HCT116 (cell line): ENCODE measurements around the gene DHH. TPM values are rescaled to one million over a fixed set of nuclear protein-coding genes. Genes with fewer than 3 reads are reported as not detected.
A peak's percentile ranks its signal among the peaks of the same experiment; 100 is the strongest.

Experiments used
- ATAC-seq: fragments of 200-7000 bp; cut with Tn5 transposase; 2 replicates; pipeline ENCODE4 v1.9.1; 2020; ENCODE audit warnings: mild to moderate bottlenecking, moderate library complexity
- BruUV-seq: library from RNA; stranded (reverse); fragments of 400-500 nt; replicated peaks from 2 replicates; lab custom pipeline; 2021; lab: Mats Ljungman, UMichigan
- CTCF ChIA-PET: fragments of 300-600 bp; sonication (Branson Sonifier 250); formaldehyde crosslinking; loops from one replicate; lab custom pipeline; 2021; ENCODE audit warnings: antibody characterized with exemption; lab: Charles Lee
- POLR2A ChIA-PET: fragments of 300-600, 350-600 bp; sonication (Branson Sonifier 250); formaldehyde crosslinking; loops from one replicate; lab custom pipeline; 2021; ENCODE audit warnings: antibody characterized with exemption; lab: Charles Lee
- RAD21 ChIA-PET, 2 experiments: fragments of 300-600 bp; sonication (Branson Sonifier 250); formaldehyde crosslinking; loops; one replicate each; lab custom pipeline; 2023; ENCODE audit warnings: low total read pairs in 2 of 2; ENCODE audit not compliant: uncharacterized antibody in 2 of 2, unreplicated experiment in 2 of 2, low non-redundant PET in 1 of 2; lab: Charles Lee
- DNase-seq: peaks from one replicate; pipeline ENCODE4 v3.0.0-alpha.2; 2010; ENCODE audit warnings: low read depth, low spot score
- H2AFZ ChIP-seq: fragments of 200-600 bp; shearing (Covaris generic), sonication (generic); 2 replicates; pipeline ENCODE4 v1.6.1; 2017; ENCODE audit warnings: low read depth, mixed run types, mixed read lengths, antibody characterized with exemption, low read length; ENCODE audit not compliant: poor library complexity, severe bottlenecking
- H3K27ac ChIP-seq: 2 replicates; pipeline ENCODE4 v1.5.1; 2012; ENCODE audit warnings: low read depth, low read length
- H3K27me3 ChIP-seq: fragments of 200-600 bp; sonication (generic); 2 replicates; pipeline ENCODE4 v1.6.1; 2016; ENCODE audit warnings: mixed run types, low read length, mixed read lengths; ENCODE audit not compliant: insufficient read depth
- H3K36me3 ChIP-seq, 2 experiments: fragments of 200-500 bp in 1 of 2; fragments of 200-600 bp in 1 of 2; sonication (Bioruptor generic) in 1 of 2; sonication (generic) in 1 of 2; 2 replicates each; pipeline versions ENCODE4 v1.5.1 to v1.6.1; 2014 to 2016; ENCODE audit warnings: low read length in 2 of 2, inconsistent platforms in 1 of 2, mixed read lengths in 1 of 2, mixed run types in 1 of 2; ENCODE audit not compliant: insufficient read depth in 2 of 2, control insufficient read depth in 1 of 2
- H3K4me1 ChIP-seq, 2 experiments: fragments of 200-600 bp in 1 of 2; sonication (generic) in 1 of 2; 2 replicates each; pipeline versions ENCODE4 v1.5.1 to v1.6.1; 2012 to 2017; ENCODE audit warnings: low read length in 2 of 2, inconsistent platforms in 1 of 2, mild to moderate bottlenecking in 1 of 2, mixed read lengths in 1 of 2, mixed run types in 1 of 2, moderate library complexity in 1 of 2; ENCODE audit not compliant: insufficient read depth in 2 of 2, control insufficient read depth in 1 of 2
- H3K4me2 ChIP-seq: fragments of 200-600 bp; sonication (generic); 2 replicates; pipeline ENCODE4 v1.6.1; 2017; ENCODE audit warnings: mixed run types, low read length, mixed read lengths
- H3K4me3 ChIP-seq, 2 experiments: fragments of 200-600 bp in 1 of 2; sonication (generic) in 1 of 2; replicated peaks in 1 of 2; 2 replicates each; pipeline ENCODE4 v1.5.1; 2011 to 2016; ENCODE audit warnings: low read length in 2 of 2, control low read depth in 1 of 2, low read depth in 1 of 2, mild to moderate bottlenecking in 1 of 2, mixed read lengths in 1 of 2, mixed run types in 1 of 2
- H3K79me2 ChIP-seq: fragments of 200-600 bp; sonication (generic); 2 replicates; pipeline ENCODE4 v1.6.1; 2017; ENCODE audit warnings: mild to moderate bottlenecking, mixed run types, low read length, moderate library complexity, mixed read lengths; ENCODE audit not compliant: insufficient read depth
- H3K9ac ChIP-seq: fragments of 200-600 bp; sonication (generic); 2 replicates; pipeline ENCODE4 v1.6.1; 2016; ENCODE audit warnings: low read length, mixed read lengths
- H3K9me2 ChIP-seq: fragments of 200-600 bp; sonication (generic), shearing (Covaris generic); 2 replicates; pipeline ENCODE4 v1.6.1; 2017; ENCODE audit warnings: mixed run types, mild to moderate bottlenecking, moderate library complexity; ENCODE audit not compliant: insufficient read depth
- H3K9me3 ChIP-seq, 2 experiments: fragments of 200-500 bp in 1 of 2; fragments of 200-600 bp in 1 of 2; sonication (Bioruptor generic) in 1 of 2; sonication (generic) in 1 of 2; 2 replicates each; pipeline ENCODE4 v1.6.1; 2014 to 2017; ENCODE audit warnings: low read length in 2 of 2, mixed read lengths in 2 of 2, inconsistent platforms in 1 of 2, low read depth in 1 of 2, mild to moderate bottlenecking in 1 of 2, mixed run types in 1 of 2, moderate library complexity in 1 of 2; ENCODE audit not compliant: control insufficient read depth in 1 of 2, insufficient read depth in 1 of 2
- H4K20me1 ChIP-seq: fragments of 200-600 bp; sonication (generic), shearing (Covaris generic); 2 replicates; pipeline ENCODE4 v1.6.1; 2017; ENCODE audit warnings: mixed run types, mild to moderate bottlenecking, moderate library complexity; ENCODE audit not compliant: insufficient read depth
- ATF3 ChIP-seq: IDR thresholded peaks from 2 replicates; pipeline ENCODE4 v1.6.1; 2012
- CBX3 ChIP-seq: IDR thresholded peaks from 2 replicates; pipeline ENCODE4 v1.6.1; 2012; ENCODE audit warnings: low read depth
- CEBPB ChIP-seq: IDR thresholded peaks from 2 replicates; pipeline ENCODE4 v1.6.1; 2012; ENCODE audit warnings: low read depth
- CTCF ChIP-seq, 3 experiments: fragments of 200-600 bp in 1 of 3; sonication (generic) in 1 of 3; IDR thresholded peaks in 2 of 3; conservative IDR thresholded peaks in 1 of 3; 2 replicates each; pipeline ENCODE4 v1.5.1; 2012 to 2017; ENCODE audit warnings: low read depth in 2 of 3, low read length in 2 of 3, antibody characterized with exemption in 1 of 3, borderline replicate concordance in 1 of 3, control low read depth in 1 of 3, mild to moderate bottlenecking in 1 of 3, mixed read lengths in 1 of 3, mixed run types in 1 of 3, moderate library complexity in 1 of 3; ENCODE audit not compliant: insufficient read depth in 1 of 3
- EGR1 ChIP-seq: IDR thresholded peaks from 2 replicates; pipeline ENCODE4 v1.6.1; 2012; ENCODE audit warnings: low read depth
- ELF1 ChIP-seq: IDR thresholded peaks from 2 replicates; pipeline ENCODE4 v1.6.1; 2012; ENCODE audit warnings: low read depth, borderline replicate concordance
- EZH2 ChIP-seq: fragments of 200-600 bp; sonication (generic); IDR thresholded peaks from 2 replicates; pipeline ENCODE4 v1.6.1; 2017; ENCODE audit warnings: antibody characterized with exemption, mixed run types
- FOSL1 ChIP-seq: IDR thresholded peaks from 2 replicates; pipeline ENCODE4 v1.6.1; 2012; ENCODE audit warnings: low read depth
- JUND ChIP-seq: IDR thresholded peaks from 2 replicates; pipeline ENCODE4 v1.6.1; 2012
- MAX ChIP-seq: IDR thresholded peaks from 2 replicates; pipeline ENCODE4 v1.6.1; 2012
- POLR2A ChIP-seq: IDR thresholded peaks from 2 replicates; pipeline ENCODE4 v1.7.0; 2011; ENCODE audit warnings: borderline replicate concordance; ENCODE audit not compliant: insufficient read depth, insufficient read length; ENCODE audit errors: extremely low read depth
- POLR2AphosphoS5 ChIP-seq: IDR thresholded peaks from 2 replicates; pipeline ENCODE4 v1.6.1; 2011; ENCODE audit warnings: mild to moderate bottlenecking, low read depth, low read length, moderate library complexity
- RAD21 ChIP-seq: IDR thresholded peaks from 2 replicates; pipeline ENCODE4 v1.6.1; 2012; ENCODE audit warnings: low read depth, mild to moderate bottlenecking
- SRF ChIP-seq: IDR thresholded peaks from 2 replicates; pipeline ENCODE4 v1.6.1; 2012; ENCODE audit warnings: low read depth
- TCF7L2 ChIP-seq: IDR thresholded peaks from 2 replicates; pipeline ENCODE4 v1.7.0; 2011; ENCODE audit warnings: borderline replicate concordance, inconsistent platforms; ENCODE audit not compliant: insufficient read depth, insufficient read length; ENCODE audit errors: extremely low read depth
- YY1 ChIP-seq: IDR thresholded peaks from 2 replicates; pipeline ENCODE4 v1.6.1; 2011; ENCODE audit warnings: low read length, low read depth, moderate library complexity, mild to moderate bottlenecking; ENCODE audit not compliant: insufficient replicate concordance; ENCODE audit errors: extremely low read depth
- ZBTB33 ChIP-seq: IDR thresholded peaks from 2 replicates; pipeline ENCODE4 v1.6.1; 2011; ENCODE audit warnings: mild to moderate bottlenecking, low read length, moderate library complexity; ENCODE audit not compliant: insufficient replicate concordance; ENCODE audit errors: extremely low read depth
- ZNF274 ChIP-seq: fragments of 200-500 bp; sonication (Bioruptor generic); IDR thresholded peaks from 2 replicates; pipeline ENCODE4 v1.6.1; 2014; ENCODE audit warnings: mild to moderate bottlenecking, low read depth, low read length, inconsistent platforms
- intact Hi-C: fragments of 100-400 bp; cut with micrococcal nuclease; formaldehyde crosslinking; loops from 2 replicates; pipeline ENCODE4 v1.10.0; 2022
- total RNA-seq: library from RNA; stranded (reverse); gene quantifications from one replicate; pipeline ENCODE4 v1.2.1, GENCODE V29; 2021; ENCODE audit not compliant: unreplicated experiment

DHH gene
- total RNA-seq, 1 experiment from 2014 or later: 0.22 TPM

- Histone ChIP-seq H2AFZ (peak overlapping the region; percentile 69), H3K27me3 (no peaks in the 10 kb centered on the region), H3K9me3 (no peaks in the 10 kb centered on the region), H3K4me3 (peak overlapping the region; percentile 7 to 33; a peak in 2 of 4 replicates), H3K27ac (no peak overlapping the region), H4K20me1 (no peaks in the 10 kb centered on the region), H3K4me1 (peaks cover 11 to 16% of the 10 kb centered on the region in 2 experiments), H3K4me2 (peak overlapping the region; percentile 64), H3K36me3 (no peaks in the 10 kb centered on the region), H3K9me2 (no peaks in the 10 kb centered on the region), H3K79me2 (no peaks in the 10 kb centered on the region), H3K9ac (peak overlapping the region; percentile 24; the same call in 1 of the 2 replicates)
- ChIA-PET POLR2A (interaction anchor here (1.0 to 1.6 kb wide), 8 partner anchors 10 to 134 kb away, joined by 3 to 19 read pairs (median 4); partner anchors contain the start of genes LMBR1L, RHEBL1 and TUBA1B), RAD21 (interaction anchor here (0.7 to 1.8 kb wide), 4 partner anchors 18 to 33 kb away, joined by 3 to 12 read pairs (median 5); partner anchors contain the start of gene RHEBL1 (in 2 of the 2)), CTCF (interaction anchor here (0.6 to 4.2 kb wide), 26 partner anchors 8 to 235 kb away, joined by 3 to 59 read pairs (median 6); partner anchors contain the start of genes LMBR1L, RHEBL1, TUBA1A and TUBA1B)
- intact Hi-C loops: loop anchor here (1.0 kb wide), 2 partner anchors 33 to 42 kb away; no protein-coding TSS in a partner anchor
- ATAC-seq (peak; percentile 99), DNase-seq (peak; percentile 94)
- TF ChIP-seq SRF: no peak
- no peak for TF ChIP-seq ELF1
- no peak for TF ChIP-seq ZBTB33
- TF ChIP-seq ZNF274: no peak
- TF ChIP-seq CBX3: peak; percentile 55; the same call in 1 of the 2 replicates
- TF ChIP-seq CTCF (IDR thresholded peaks at IDR 0.05 in 2 of 3, conservative IDR thresholded peaks at IDR 0.05 in 1 of 3; ENCODE audit: borderline replicate concordance in 1 of 3, insufficient read depth in 1 of 3, low read depth in 2 of 3, low read length in 2 of 3): peak; percentile 83 to 92 (median 89)
- TF ChIP-seq RAD21: peak; percentile 76
- TF ChIP-seq YY1: peak; percentile 36
- 0 out of 2 replicates have a peak, but pooled peaks have one; percentile 38 for TF ChIP-seq FOSL1
- no peak for TF ChIP-seq EZH2
- no peak for TF ChIP-seq EGR1
- TF ChIP-seq MAX: peak; percentile 38; the same call in 1 of the 2 replicates
- peak; percentile 43 for TF ChIP-seq POLR2AphosphoS5
- TF ChIP-seq ATF3: no peak
- TF ChIP-seq TCF7L2: no peak
- TF ChIP-seq CEBPB: no peak
- 0 out of 2 replicates have a peak, but pooled peaks have one; percentile 24 for TF ChIP-seq JUND
- TF ChIP-seq POLR2A: no peak
- no TSS peak for BruUV-seq
These were observed 6.3 kb downstream of the DHH start for GRCh38 chr12:49088150-49088931.
